Measurements from ENCODE around the gene GZF1.

Gene GZF1

DNA sequence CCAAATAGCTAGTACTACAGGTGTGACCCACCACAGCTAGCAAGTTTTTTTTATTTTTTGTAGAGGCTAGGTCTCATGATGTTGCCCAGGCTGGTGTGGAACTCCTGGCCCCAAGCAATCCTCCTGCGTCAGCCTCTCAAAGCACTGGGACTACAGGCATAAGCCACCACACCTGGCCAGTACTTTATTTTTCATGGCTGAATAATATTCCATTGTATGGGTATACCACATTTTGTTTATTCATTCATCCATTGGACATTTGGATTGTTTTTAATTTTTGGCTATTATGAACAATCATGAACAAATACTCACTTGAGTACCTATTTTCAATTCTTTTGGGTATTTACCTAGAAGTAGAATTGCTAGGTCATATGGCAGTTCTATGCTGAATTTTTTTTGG is 18.4 kb upstream of the GZF1 start:
- no peak for TF ChIP-seq POLR2AphosphoS5 (IDR thresholded peaks at IDR 0.05; ENCODE audit: low read depth)
- TF ChIP-seq GABPA (IDR thresholded peaks at IDR 0.05; ENCODE audit: low read depth): no peak
- no peak for TF ChIP-seq SPI1 (IDR thresholded peaks at IDR 0.05; ENCODE audit: borderline replicate concordance, low read depth)
- TF ChIP-seq, protein P1, sequence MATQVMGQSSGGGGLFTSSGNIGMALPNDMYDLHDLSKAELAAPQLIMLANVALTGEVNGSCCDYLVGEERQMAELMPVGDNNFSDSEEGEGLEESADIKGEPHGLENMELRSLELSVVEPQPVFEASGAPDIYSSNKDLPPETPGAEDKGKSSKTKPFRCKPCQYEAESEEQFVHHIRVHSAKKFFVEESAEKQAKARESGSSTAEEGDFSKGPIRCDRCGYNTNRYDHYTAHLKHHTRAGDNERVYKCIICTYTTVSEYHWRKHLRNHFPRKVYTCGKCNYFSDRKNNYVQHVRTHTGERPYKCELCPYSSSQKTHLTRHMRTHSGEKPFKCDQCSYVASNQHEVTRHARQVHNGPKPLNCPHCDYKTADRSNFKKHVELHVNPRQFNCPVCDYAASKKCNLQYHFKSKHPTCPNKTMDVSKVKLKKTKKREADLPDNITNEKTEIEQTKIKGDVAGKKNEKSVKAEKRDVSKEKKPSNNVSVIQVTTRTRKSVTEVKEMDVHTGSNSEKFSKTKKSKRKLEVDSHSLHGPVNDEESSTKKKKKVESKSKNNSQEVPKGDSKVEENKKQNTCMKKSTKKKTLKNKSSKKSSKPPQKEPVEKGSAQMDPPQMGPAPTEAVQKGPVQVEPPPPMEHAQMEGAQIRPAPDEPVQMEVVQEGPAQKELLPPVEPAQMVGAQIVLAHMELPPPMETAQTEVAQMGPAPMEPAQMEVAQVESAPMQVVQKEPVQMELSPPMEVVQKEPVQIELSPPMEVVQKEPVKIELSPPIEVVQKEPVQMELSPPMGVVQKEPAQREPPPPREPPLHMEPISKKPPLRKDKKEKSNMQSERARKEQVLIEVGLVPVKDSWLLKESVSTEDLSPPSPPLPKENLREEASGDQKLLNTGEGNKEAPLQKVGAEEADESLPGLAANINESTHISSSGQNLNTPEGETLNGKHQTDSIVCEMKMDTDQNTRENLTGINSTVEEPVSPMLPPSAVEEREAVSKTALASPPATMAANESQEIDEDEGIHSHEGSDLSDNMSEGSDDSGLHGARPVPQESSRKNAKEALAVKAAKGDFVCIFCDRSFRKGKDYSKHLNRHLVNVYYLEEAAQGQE (IDR thresholded peaks at IDR 0.05; ENCODE audit: insufficient replicate concordance, low read depth): no peak
- TF ChIP-seq, protein P2, sequence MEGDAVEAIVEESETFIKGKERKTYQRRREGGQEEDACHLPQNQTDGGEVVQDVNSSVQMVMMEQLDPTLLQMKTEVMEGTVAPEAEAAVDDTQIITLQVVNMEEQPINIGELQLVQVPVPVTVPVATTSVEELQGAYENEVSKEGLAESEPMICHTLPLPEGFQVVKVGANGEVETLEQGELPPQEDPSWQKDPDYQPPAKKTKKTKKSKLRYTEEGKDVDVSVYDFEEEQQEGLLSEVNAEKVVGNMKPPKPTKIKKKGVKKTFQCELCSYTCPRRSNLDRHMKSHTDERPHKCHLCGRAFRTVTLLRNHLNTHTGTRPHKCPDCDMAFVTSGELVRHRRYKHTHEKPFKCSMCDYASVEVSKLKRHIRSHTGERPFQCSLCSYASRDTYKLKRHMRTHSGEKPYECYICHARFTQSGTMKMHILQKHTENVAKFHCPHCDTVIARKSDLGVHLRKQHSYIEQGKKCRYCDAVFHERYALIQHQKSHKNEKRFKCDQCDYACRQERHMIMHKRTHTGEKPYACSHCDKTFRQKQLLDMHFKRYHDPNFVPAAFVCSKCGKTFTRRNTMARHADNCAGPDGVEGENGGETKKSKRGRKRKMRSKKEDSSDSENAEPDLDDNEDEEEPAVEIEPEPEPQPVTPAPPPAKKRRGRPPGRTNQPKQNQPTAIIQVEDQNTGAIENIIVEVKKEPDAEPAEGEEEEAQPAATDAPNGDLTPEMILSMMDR (IDR thresholded peaks at IDR 0.05; ENCODE audit: insufficient read depth, low read length): no peak
- Histone ChIP-seq H3K27me3 (ENCODE audit: insufficient read depth, poor library complexity, severe bottlenecking) (no peaks in the 10 kb centered on the region), H3K27ac (replicated peaks) (no peak overlapping the region), H3K4me3 (replicated peaks; ENCODE audit: insufficient read depth, low read length) (no peak overlapping the region)
- DNase-seq (ENCODE audit: low read depth in 1 of 2, low spot score in 1 of 2): no peak

DNA sequence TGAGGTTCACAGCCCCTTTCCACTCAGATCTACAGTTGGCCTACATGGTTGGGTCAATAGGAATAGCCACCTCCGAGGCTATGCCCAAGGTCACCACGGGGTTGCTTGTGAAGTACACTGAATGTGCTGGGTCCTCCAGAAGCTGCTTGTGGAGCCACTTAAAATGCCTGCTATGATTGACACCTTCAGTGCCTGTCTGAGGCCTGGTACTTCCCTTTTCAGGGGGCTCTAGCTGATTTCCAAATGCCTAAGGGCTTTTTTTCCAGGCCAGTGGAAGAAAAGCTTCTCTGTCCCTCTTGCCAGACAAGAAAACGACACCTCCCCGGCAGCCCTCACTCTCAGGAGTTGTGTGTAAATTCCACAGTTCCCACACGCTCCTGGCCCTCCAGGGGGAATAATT is 17.6 kb upstream of the GZF1 start:
- no peak overlapping the region for H3K4me3 ChIP-seq (replicated peaks; ENCODE audit: insufficient read depth, low read length)
- peak in 1 of 2 experiments; percentile 32 for DNase-seq (ENCODE audit: low read depth in 1 of 2, low spot score in 1 of 2)
- H3K27me3 ChIP-seq (ENCODE audit: insufficient read depth, poor library complexity, severe bottlenecking): no peaks in the 10 kb centered on the region
- H3K27ac ChIP-seq (replicated peaks): no peak overlapping the region
- TF ChIP-seq SPI1 (IDR thresholded peaks at IDR 0.05; ENCODE audit: borderline replicate concordance, low read depth): no peak
- TF ChIP-seq, protein P1 (IDR thresholded peaks at IDR 0.05; ENCODE audit: insufficient replicate concordance, low read depth): no peak
- TF ChIP-seq GABPA (IDR thresholded peaks at IDR 0.05; ENCODE audit: low read depth): no peak
- TF ChIP-seq, protein P2 (IDR thresholded peaks at IDR 0.05; ENCODE audit: insufficient read depth, low read length): no peak
- no peak for TF ChIP-seq POLR2AphosphoS5 (IDR thresholded peaks at IDR 0.05; ENCODE audit: low read depth)

DNA sequence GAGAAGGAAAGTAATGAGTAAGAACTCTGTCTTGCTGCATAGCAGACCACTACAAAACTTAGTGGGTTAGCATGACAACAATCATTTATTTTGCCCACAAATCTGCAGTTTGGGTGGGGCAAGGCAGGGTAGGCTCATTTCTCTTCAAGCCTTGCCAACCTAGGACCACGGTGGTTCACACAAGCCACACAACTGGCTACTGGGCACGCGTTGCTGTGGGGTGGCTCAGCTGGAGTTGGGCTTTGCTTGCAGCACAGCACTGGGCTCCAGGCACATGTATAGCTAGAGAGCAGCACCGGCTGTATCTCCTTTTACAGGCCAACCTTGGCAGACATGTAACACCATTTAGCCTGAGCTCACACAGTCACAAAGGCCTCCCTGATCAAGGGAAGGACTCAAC is 16.0 kb upstream of the GZF1 start:
- Histone ChIP-seq H3K27ac (replicated peaks) (no peak overlapping the region), H3K4me3 (replicated peaks; ENCODE audit: insufficient read depth, low read length) (no peak overlapping the region), H3K27me3 (ENCODE audit: insufficient read depth, poor library complexity, severe bottlenecking) (no peaks in the 10 kb centered on the region)
- TF ChIP-seq, protein P1 (IDR thresholded peaks at IDR 0.05; ENCODE audit: insufficient replicate concordance, low read depth): no peak
- TF ChIP-seq POLR2AphosphoS5 (IDR thresholded peaks at IDR 0.05; ENCODE audit: low read depth) (no peak), GABPA (IDR thresholded peaks at IDR 0.05; ENCODE audit: low read depth) (no peak), SPI1 (IDR thresholded peaks at IDR 0.05; ENCODE audit: borderline replicate concordance, low read depth) (no peak)
- TF ChIP-seq, protein P2 (IDR thresholded peaks at IDR 0.05; ENCODE audit: insufficient read depth, low read length): no peak
- DNase-seq (ENCODE audit: low read depth in 1 of 2, low spot score in 1 of 2): no peak
